ENCODE measurements around the gene ANO4. TPM values are rescaled to one million over a fixed set of nuclear protein-coding genes. Genes with fewer than 3 reads are reported as not detected.

ANO4 gene
- total RNA-seq, 1 donor from 2014 or later, result 5.7 TPM

GRCh38 chr12:101168001-101168400, 373.4 kb downstream of the ANO4 start:
- H3K27ac Mint-ChIP-seq, result no peak overlapping the region
- no peaks in the 10 kb centered on the region for H3K9me3 Mint-ChIP-seq
- DNase-seq (ENCODE audit: low spot score in 2 of 2, unreplicated experiment in 2 of 2), result no peak
- peaks cover 23% of the 10 kb centered on the region for H3K27me3 Mint-ChIP-seq (ENCODE audit: low read depth)
- H3K36me3 Mint-ChIP-seq, result no peaks in the 10 kb centered on the region
- no peaks in the 10 kb centered on the region for H3K4me1 Mint-ChIP-seq
- H3K4me3 Mint-ChIP-seq, result no peak overlapping the region
- no peak for TF ChIP-seq CTCF (IDR thresholded peaks at IDR 0.05; ENCODE audit: unreplicated experiment)

GRCh38 chr12:101172316-101172715, 377.7 kb downstream of the ANO4 start:
- TF ChIP-seq CTCF (IDR thresholded peaks at IDR 0.05; ENCODE audit: unreplicated experiment), result no peak
- Mint-ChIP-seq H3K9me3 (peaks cover 24% of the 10 kb centered on the region), H3K36me3 (peaks cover 4% of the 10 kb centered on the region), H3K27ac (no peak overlapping the region), H3K27me3 (ENCODE audit: low read depth) (peaks cover 12% of the 10 kb centered on the region), H3K4me3 (no peak overlapping the region), H3K4me1 (peaks cover 5% of the 10 kb centered on the region)
- no peak for DNase-seq (ENCODE audit: low spot score in 2 of 2, unreplicated experiment in 2 of 2)

GRCh38 chr12:101173197-101173749, 378.7 kb downstream of the ANO4 start:
- no peak for TF ChIP-seq CTCF (IDR thresholded peaks at IDR 0.05; ENCODE audit: unreplicated experiment)
- no peak overlapping the region for H3K4me3 Mint-ChIP-seq
- no peak for DNase-seq (ENCODE audit: low spot score in 2 of 2, unreplicated experiment in 2 of 2)
- H3K9me3 Mint-ChIP-seq, result peaks cover 24% of the 10 kb centered on the region
- H3K4me1 Mint-ChIP-seq, result peaks cover 5% of the 10 kb centered on the region
- H3K27me3 Mint-ChIP-seq (ENCODE audit: low read depth), result peaks cover 18% of the 10 kb centered on the region
- no peak overlapping the region for H3K27ac Mint-ChIP-seq
- peaks cover 4% of the 10 kb centered on the region for H3K36me3 Mint-ChIP-seq

DNA sequence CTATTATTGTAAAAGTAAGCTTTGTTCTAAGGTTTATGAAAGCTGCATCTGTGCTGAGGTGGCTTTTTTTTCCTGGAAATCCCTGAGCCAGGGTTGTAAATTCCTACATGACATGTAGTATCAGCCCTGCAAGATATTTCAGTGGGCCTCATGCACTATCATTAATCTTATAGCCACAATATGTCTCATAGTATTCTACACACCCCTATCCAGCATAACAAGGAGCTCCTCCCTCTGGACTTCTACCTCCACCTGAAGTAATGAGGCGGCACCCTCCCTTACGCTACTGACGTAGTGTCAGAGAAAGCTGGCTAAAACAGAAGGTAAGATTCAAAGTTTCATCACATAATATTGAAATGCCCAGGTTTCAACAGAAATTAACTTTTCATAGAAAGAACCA, 380.0 kb downstream of the ANO4 start:
- peaks cover 5% of the 10 kb centered on the region for H3K4me1 Mint-ChIP-seq
- peaks cover 4% of the 10 kb centered on the region for H3K36me3 Mint-ChIP-seq
- TF ChIP-seq CTCF (IDR thresholded peaks at IDR 0.05; ENCODE audit: unreplicated experiment), result no peak
- no peak for DNase-seq (ENCODE audit: low spot score in 2 of 2, unreplicated experiment in 2 of 2)
- H3K9me3 Mint-ChIP-seq, result peaks cover 24% of the 10 kb centered on the region
- no peak overlapping the region for H3K4me3 Mint-ChIP-seq
- H3K27me3 Mint-ChIP-seq (ENCODE audit: low read depth), result peaks cover 26% of the 10 kb centered on the region
- no peak overlapping the region for H3K27ac Mint-ChIP-seq

Other genes starting within 250 kb of the ANO4 start
- 13.7 to 17.5 TPM (median 16.5 TPM) in 3 replicates for gene GAS2L3, start 221.1 kb upstream of the ANO4 start, total RNA-seq

All from mesothelial cell of epicardium (in vitro differentiated cells).